ACC112 (cell line): ENCODE results near the gene CADPS2.

Experiments used
- H2AFZ ChIP-seq: fragments of 200-600 bp; sonication (generic); one replicate; pipeline ENCODE4 v1.6.0; 2017; ENCODE audit warnings: antibody characterized with exemption, low read length; ENCODE audit not compliant: unreplicated experiment
- H3K27ac ChIP-seq: fragments of 200-600 bp; sonication (generic); 2 replicates; pipeline ENCODE4 v1.5.1; 2014; ENCODE audit warnings: low read depth, mild to moderate bottlenecking, antibody characterized with exemption, low read length, moderate library complexity
- H3K27me3 ChIP-seq: fragments of 200-600 bp; sonication (generic); 2 replicates; pipeline ENCODE4 v1.6.1; 2014; ENCODE audit warnings: mild to moderate bottlenecking, antibody characterized with exemption, low read length, moderate library complexity, mixed read lengths; ENCODE audit not compliant: insufficient read depth
- H3K36me3 ChIP-seq: fragments of 200-600 bp; sonication (generic); 2 replicates; pipeline ENCODE4 v1.6.1; 2016; ENCODE audit warnings: mild to moderate bottlenecking, antibody characterized with exemption, low read length, moderate library complexity, mixed read lengths; ENCODE audit not compliant: insufficient read depth
- H3K4me1 ChIP-seq: fragments of 200-600 bp; sonication (generic); one replicate; pipeline ENCODE4 v1.6.1; 2016; ENCODE audit warnings: low read length, mixed read lengths; ENCODE audit not compliant: insufficient read depth, unreplicated experiment, control insufficient read depth
- H3K4me3 ChIP-seq: fragments of 200-600 bp; sonication (generic); 2 replicates; pipeline ENCODE4 v1.5.1; 2014; ENCODE audit warnings: mild to moderate bottlenecking, low read depth, low read length
- H3K79me2 ChIP-seq: fragments of 200-600 bp; sonication (generic); one replicate; pipeline ENCODE4 v1.6.0; 2016; ENCODE audit warnings: low read length; ENCODE audit not compliant: control insufficient read depth, unreplicated experiment, insufficient read depth

CADPS2 gene

GRCh38 chr7:122329145-122329802, 557.0 kb downstream of the CADPS2 start:
- H2AFZ ChIP-seq, result no peak overlapping the region
- H3K4me1 ChIP-seq, result no peaks in the 10 kb centered on the region
- no peaks in the 10 kb centered on the region for H3K79me2 ChIP-seq
- H3K27ac ChIP-seq, result no peak overlapping the region
- H3K36me3 ChIP-seq, result no peaks in the 10 kb centered on the region
- H3K4me3 ChIP-seq, result no peak overlapping the region
- H3K27me3 ChIP-seq, result no peaks in the 10 kb centered on the region

- Histone ChIP-seq H3K27me3 (no peaks in the 10 kb centered on the region), H3K79me2 (no peaks in the 10 kb centered on the region), H3K27ac (no peak overlapping the region), H3K4me3 (no peak overlapping the region), H2AFZ (no peak overlapping the region), H3K4me1 (no peaks in the 10 kb centered on the region), H3K36me3 (no peaks in the 10 kb centered on the region)
Observed at GRCh38 chr7:122327969-122328368, 558.3 kb downstream of the CADPS2 start.

- Histone ChIP-seq H3K27me3 (peaks cover 66% of the 10 kb centered on the region), H2AFZ (no peak overlapping the region), H3K27ac (no peak overlapping the region), H3K4me3 (peak overlapping the region; percentile 41), H3K4me1 (peaks cover 3% of the 10 kb centered on the region), H3K79me2 (no peaks in the 10 kb centered on the region), H3K36me3 (no peaks in the 10 kb centered on the region)
Observed at GRCh38 chr7:122316467-122317388, 569.5 kb downstream of the CADPS2 start.

- H3K36me3 ChIP-seq, result no peaks in the 10 kb centered on the region
- no peaks in the 10 kb centered on the region for H3K79me2 ChIP-seq
- H3K27ac ChIP-seq, result no peak overlapping the region
- peak overlapping the region; percentile 41; the same call in 1 of the 2 replicates for H3K4me3 ChIP-seq
- H3K4me1 ChIP-seq, result peaks cover 3% of the 10 kb centered on the region
- H3K27me3 ChIP-seq, result peaks cover 75% of the 10 kb centered on the region
- no peak overlapping the region for H2AFZ ChIP-seq
Observed at GRCh38 chr7:122315507-122316466, 570.5 kb downstream of the CADPS2 start.

GRCh38 chr7:122314284-122314683, 572.0 kb downstream of the CADPS2 start:
- peaks cover 3% of the 10 kb centered on the region for H3K4me1 ChIP-seq
- H3K27ac ChIP-seq, result no peak overlapping the region
- H2AFZ ChIP-seq, result no peak overlapping the region
- H3K27me3 ChIP-seq, result peaks cover 90% of the 10 kb centered on the region
- H3K79me2 ChIP-seq, result no peaks in the 10 kb centered on the region
- H3K36me3 ChIP-seq, result no peaks in the 10 kb centered on the region
- H3K4me3 ChIP-seq, result no peak overlapping the region

DNA sequence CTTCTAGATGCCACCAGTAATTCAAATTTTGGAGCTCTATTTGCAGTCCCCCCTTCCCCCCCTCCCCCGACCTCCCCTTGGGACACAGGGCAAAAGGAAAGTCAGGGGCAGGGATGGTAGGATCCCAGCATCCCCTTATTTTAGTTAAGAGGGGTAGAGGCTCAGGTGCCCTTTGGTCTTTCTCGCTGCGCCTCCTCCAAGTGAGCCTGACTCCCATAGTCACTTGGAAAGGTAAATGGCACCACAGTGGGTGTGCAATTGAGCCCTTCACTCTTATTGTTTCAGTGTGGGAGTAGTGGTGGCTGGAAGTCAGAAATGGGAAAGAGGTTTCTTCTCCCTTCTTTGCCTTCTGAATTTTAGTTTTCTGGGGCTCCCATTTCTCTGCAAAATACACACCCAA, 573.5 kb downstream of the CADPS2 start:
- Histone ChIP-seq H2AFZ (no peak overlapping the region), H3K4me3 (no peak overlapping the region), H3K27ac (no peak overlapping the region), H3K79me2 (no peaks in the 10 kb centered on the region), H3K4me1 (peaks cover 3% of the 10 kb centered on the region), H3K36me3 (no peaks in the 10 kb centered on the region), H3K27me3 (peaks cover 100% of the 10 kb centered on the region)

- H3K79me2 ChIP-seq, result no peaks in the 10 kb centered on the region
- no peak overlapping the region for H3K4me3 ChIP-seq
- peaks cover 100% of the 10 kb centered on the region for H3K27me3 ChIP-seq
- no peak overlapping the region for H3K27ac ChIP-seq
- no peaks in the 10 kb centered on the region for H3K36me3 ChIP-seq
- H3K4me1 ChIP-seq, result peaks cover 3% of the 10 kb centered on the region
- no peak overlapping the region for H2AFZ ChIP-seq
Observed at GRCh38 chr7:122311734-122312450, 574.4 kb downstream of the CADPS2 start.

GRCh38 chr7:122311050-122311700, 575.1 kb downstream of the CADPS2 start:
- Histone ChIP-seq H3K27ac (no peak overlapping the region), H3K4me3 (peak overlapping the region; percentile 75), H2AFZ (no peak overlapping the region), H3K4me1 (no peaks in the 10 kb centered on the region), H3K36me3 (no peaks in the 10 kb centered on the region), H3K27me3 (peaks cover 100% of the 10 kb centered on the region), H3K79me2 (no peaks in the 10 kb centered on the region)

GRCh38 chr7:122310119-122311021, 575.9 kb downstream of the CADPS2 start:
- Histone ChIP-seq H3K79me2 (no peaks in the 10 kb centered on the region), H3K4me3 (peak overlapping the region; percentile 75), H3K4me1 (peaks cover 8% of the 10 kb centered on the region), H3K36me3 (no peaks in the 10 kb centered on the region), H2AFZ (peak overlapping the region; percentile 75), H3K27ac (no peak overlapping the region), H3K27me3 (peaks cover 100% of the 10 kb centered on the region)
